HCT116 (cell line): ENCODE results near the gene MCAT.

Source experiments
- CEBPB ChIP-seq: IDR thresholded peaks from 2 replicates; pipeline ENCODE4 v1.6.1; 2012; ENCODE audit warnings: low read depth
- EZH2 ChIP-seq: fragments of 200-600 bp; sonication (generic); IDR thresholded peaks from 2 replicates; pipeline ENCODE4 v1.6.1; 2017; ENCODE audit warnings: antibody characterized with exemption, mixed run types
- EZH2phosphoT487 ChIP-seq: fragments of 200-600 bp; IDR thresholded peaks from 2 replicates; pipeline ENCODE4 v1.6.1; 2018; ENCODE audit warnings: antibody characterized with exemption, borderline replicate concordance
- MAX ChIP-seq: IDR thresholded peaks from 2 replicates; pipeline ENCODE4 v1.6.1; 2012
- POLR2A ChIP-seq: IDR thresholded peaks from 2 replicates; pipeline ENCODE4 v1.7.0; 2011; ENCODE audit warnings: borderline replicate concordance; ENCODE audit not compliant: insufficient read depth, insufficient read length; ENCODE audit errors: extremely low read depth
- SRF ChIP-seq: IDR thresholded peaks from 2 replicates; pipeline ENCODE4 v1.6.1; 2012; ENCODE audit warnings: low read depth
- TF ChIP-seq, protein P1 (sequence below), 3 experiments: fragments of 200-600 bp in 1 of 3; sonication (generic) in 1 of 3; IDR thresholded peaks in 2 of 3; conservative IDR thresholded peaks in 1 of 3; 2 replicates each; pipeline ENCODE4 v1.5.1; 2012 to 2017; ENCODE audit warnings: low read depth in 2 of 3, low read length in 2 of 3, antibody characterized with exemption in 1 of 3, borderline replicate concordance in 1 of 3, control low read depth in 1 of 3, mild to moderate bottlenecking in 1 of 3, mixed read lengths in 1 of 3, mixed run types in 1 of 3, moderate library complexity in 1 of 3; ENCODE audit not compliant: insufficient read depth in 1 of 3
- TF ChIP-seq, protein P2 (sequence below): IDR thresholded peaks from 2 replicates; pipeline ENCODE4 v1.6.1; 2012; ENCODE audit warnings: low read depth

- TF ChIP-seq CEBPB (no peak), SRF (no peak), EZH2 (no peak), POLR2A (no peak), EZH2phosphoT487 (no peak), MAX (no peak)
- TF ChIP-seq, protein P1, sequence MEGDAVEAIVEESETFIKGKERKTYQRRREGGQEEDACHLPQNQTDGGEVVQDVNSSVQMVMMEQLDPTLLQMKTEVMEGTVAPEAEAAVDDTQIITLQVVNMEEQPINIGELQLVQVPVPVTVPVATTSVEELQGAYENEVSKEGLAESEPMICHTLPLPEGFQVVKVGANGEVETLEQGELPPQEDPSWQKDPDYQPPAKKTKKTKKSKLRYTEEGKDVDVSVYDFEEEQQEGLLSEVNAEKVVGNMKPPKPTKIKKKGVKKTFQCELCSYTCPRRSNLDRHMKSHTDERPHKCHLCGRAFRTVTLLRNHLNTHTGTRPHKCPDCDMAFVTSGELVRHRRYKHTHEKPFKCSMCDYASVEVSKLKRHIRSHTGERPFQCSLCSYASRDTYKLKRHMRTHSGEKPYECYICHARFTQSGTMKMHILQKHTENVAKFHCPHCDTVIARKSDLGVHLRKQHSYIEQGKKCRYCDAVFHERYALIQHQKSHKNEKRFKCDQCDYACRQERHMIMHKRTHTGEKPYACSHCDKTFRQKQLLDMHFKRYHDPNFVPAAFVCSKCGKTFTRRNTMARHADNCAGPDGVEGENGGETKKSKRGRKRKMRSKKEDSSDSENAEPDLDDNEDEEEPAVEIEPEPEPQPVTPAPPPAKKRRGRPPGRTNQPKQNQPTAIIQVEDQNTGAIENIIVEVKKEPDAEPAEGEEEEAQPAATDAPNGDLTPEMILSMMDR (IDR thresholded peaks at IDR 0.05 in 2 of 3, conservative IDR thresholded peaks at IDR 0.05 in 1 of 3; ENCODE audit: borderline replicate concordance in 1 of 3, insufficient read depth in 1 of 3, low read depth in 2 of 3, low read length in 2 of 3) = no peak
- TF ChIP-seq, protein P2, sequence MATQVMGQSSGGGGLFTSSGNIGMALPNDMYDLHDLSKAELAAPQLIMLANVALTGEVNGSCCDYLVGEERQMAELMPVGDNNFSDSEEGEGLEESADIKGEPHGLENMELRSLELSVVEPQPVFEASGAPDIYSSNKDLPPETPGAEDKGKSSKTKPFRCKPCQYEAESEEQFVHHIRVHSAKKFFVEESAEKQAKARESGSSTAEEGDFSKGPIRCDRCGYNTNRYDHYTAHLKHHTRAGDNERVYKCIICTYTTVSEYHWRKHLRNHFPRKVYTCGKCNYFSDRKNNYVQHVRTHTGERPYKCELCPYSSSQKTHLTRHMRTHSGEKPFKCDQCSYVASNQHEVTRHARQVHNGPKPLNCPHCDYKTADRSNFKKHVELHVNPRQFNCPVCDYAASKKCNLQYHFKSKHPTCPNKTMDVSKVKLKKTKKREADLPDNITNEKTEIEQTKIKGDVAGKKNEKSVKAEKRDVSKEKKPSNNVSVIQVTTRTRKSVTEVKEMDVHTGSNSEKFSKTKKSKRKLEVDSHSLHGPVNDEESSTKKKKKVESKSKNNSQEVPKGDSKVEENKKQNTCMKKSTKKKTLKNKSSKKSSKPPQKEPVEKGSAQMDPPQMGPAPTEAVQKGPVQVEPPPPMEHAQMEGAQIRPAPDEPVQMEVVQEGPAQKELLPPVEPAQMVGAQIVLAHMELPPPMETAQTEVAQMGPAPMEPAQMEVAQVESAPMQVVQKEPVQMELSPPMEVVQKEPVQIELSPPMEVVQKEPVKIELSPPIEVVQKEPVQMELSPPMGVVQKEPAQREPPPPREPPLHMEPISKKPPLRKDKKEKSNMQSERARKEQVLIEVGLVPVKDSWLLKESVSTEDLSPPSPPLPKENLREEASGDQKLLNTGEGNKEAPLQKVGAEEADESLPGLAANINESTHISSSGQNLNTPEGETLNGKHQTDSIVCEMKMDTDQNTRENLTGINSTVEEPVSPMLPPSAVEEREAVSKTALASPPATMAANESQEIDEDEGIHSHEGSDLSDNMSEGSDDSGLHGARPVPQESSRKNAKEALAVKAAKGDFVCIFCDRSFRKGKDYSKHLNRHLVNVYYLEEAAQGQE = no peak
Observed at GRCh38 chr22:43148581-43148980, 5.4 kb upstream of the MCAT start.
